Left lung (tissue), 10 donors: ENCODE results near the gene MEPCE. TPM values are rescaled to one million over a fixed set of nuclear protein-coding genes. Genes with fewer than 3 reads are reported as not detected.

Experiments
- ATAC-seq: fragments of 200-7000 bp; cut with Tn5 transposase; one replicate; pipeline ENCODE4 v1.9.1; 2020; ENCODE audit warnings: moderate library complexity
- DNase-seq, 4 donors: peaks; one replicate each; pipeline ENCODE4 v3.0.0-alpha.2; 2013 to 2020
- H3K27ac ChIP-seq, 2 donors: fragments of 200-600 bp; sonication (generic) in 1 of 2; one replicate each; pipeline versions ENCODE4 v1.5.0 to v1.8.0; 2020 to 2021
- H3K27me3 ChIP-seq, 2 donors: fragments of 200-600 bp; sonication (generic) in 1 of 2; one replicate each; pipeline versions ENCODE4 v1.5.0 to v1.8.0; 2020 to 2021
- H3K36me3 ChIP-seq, 2 donors: fragments of 200-600 bp; sonication (generic) in 1 of 2; one replicate each; pipeline versions ENCODE4 v1.5.0 to v1.8.0; 2020 to 2021
- H3K4me1 ChIP-seq, 2 donors: fragments of 200-600 bp; one replicate each; pipeline ENCODE4 v1.8.0; 2021
- H3K4me3 ChIP-seq, 2 donors: fragments of 200-600 bp; sonication (generic) in 1 of 2; one replicate each; pipeline versions ENCODE4 v1.5.0 to v1.8.0; 2020 to 2021; ENCODE audit warnings: mild to moderate bottlenecking in 1 of 2
- H3K9me3 ChIP-seq, 2 donors: fragments of 200-600 bp; sonication (generic) in 1 of 2; one replicate each; pipeline versions ENCODE4 v1.5.0 to v1.8.0; 2020 to 2021
- intact Hi-C, 2 donors: fragments of 100-400 bp; cut with DNase I; formaldehyde crosslinking; loops; one replicate each; pipeline versions ENCODE4 v1.11.2 to v1.14.2; 2022
- polyA plus RNA-seq, 6 donors: library from polyadenylated mRNA; unstranded; fragments of 120-200 nt; gene quantifications; one replicate each; pipeline ENCODE4 v1.2.1, GENCODE V29; 2013; ENCODE audit not compliant: insufficient read length in 6 of 6
- total RNA-seq, 2 donors: library from RNA; stranded (reverse); fragmentation: NEBNext Ultra II Directional; extraction: Animal tissue kit (Norgen Biotek cat#: 25700); gene quantifications; one replicate each; pipeline ENCODE4 v1.2.1, GENCODE V29; 2021
- TF ChIP-seq, protein P1 (sequence below), 2 donors: fragments of 200-600 bp; sonication (generic) in 1 of 2; IDR thresholded peaks; one replicate each; pipeline versions ENCODE4 v1.5.0 to v1.8.0; 2021; ENCODE audit warnings: antibody characterized with exemption in 2 of 2
- donor health status: DM: no; HTN: yes; CAD: no.
- donor health status: DM: no; HTN: no; CAD: no.

The MEPCE gene
- total and polyA plus RNA-seq, 8 donors: 25.0 to 49.3 (median 42.6) TPM

DNA sequence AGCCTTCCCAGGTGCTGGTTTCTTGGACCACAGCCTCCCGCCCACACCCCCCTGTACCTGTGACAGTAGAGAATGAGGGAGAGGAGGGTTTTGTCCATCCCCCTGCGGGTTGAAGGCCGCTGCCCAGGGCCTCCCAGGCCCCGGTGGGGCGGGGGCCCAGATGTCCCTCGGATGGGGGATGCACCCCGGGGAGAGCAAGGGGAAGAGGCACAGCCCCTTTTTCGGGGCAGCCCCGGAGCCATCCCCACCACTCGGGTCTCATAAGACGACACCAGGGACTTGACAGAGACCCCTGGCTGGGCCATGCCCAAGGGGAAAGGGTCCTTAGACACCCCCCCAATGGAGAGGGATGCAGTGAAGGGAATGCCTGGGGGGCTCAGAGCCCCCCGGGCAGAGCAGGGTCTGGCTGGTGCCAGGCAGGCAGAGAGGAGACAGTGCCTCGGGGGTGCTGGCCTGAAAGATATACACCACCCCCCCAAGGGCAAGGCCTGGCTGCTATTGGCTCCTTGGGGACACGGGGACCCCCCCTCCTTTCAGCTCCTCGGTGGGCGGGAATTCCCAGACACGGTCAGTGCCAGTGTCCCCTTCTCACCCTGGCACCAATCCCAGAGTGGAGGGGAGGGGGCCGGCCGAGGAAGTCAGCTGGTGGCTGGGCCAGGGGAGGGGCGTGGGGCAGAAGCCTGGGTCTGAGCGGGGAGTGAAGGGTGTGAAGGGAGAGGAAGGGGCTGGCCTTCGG is 38.2 kb downstream of the MEPCE start:
- no peaks in the 10 kb centered on the region for H3K27me3 ChIP-seq
- TF ChIP-seq, protein P1, sequence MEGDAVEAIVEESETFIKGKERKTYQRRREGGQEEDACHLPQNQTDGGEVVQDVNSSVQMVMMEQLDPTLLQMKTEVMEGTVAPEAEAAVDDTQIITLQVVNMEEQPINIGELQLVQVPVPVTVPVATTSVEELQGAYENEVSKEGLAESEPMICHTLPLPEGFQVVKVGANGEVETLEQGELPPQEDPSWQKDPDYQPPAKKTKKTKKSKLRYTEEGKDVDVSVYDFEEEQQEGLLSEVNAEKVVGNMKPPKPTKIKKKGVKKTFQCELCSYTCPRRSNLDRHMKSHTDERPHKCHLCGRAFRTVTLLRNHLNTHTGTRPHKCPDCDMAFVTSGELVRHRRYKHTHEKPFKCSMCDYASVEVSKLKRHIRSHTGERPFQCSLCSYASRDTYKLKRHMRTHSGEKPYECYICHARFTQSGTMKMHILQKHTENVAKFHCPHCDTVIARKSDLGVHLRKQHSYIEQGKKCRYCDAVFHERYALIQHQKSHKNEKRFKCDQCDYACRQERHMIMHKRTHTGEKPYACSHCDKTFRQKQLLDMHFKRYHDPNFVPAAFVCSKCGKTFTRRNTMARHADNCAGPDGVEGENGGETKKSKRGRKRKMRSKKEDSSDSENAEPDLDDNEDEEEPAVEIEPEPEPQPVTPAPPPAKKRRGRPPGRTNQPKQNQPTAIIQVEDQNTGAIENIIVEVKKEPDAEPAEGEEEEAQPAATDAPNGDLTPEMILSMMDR (IDR thresholded peaks at IDR 0.05): no peak
- DNase-seq (peak in 1 of 4 donors; percentile 77), ATAC-seq (no peak)
- no peaks in the 10 kb centered on the region for H3K9me3 ChIP-seq
- peaks cover 1 to 37% of the 10 kb centered on the region in 2 donors for H3K4me1 ChIP-seq
- peaks cover 0 to 67% of the 10 kb centered on the region in 2 donors for H3K36me3 ChIP-seq
- no peak overlapping the region for H3K4me3 ChIP-seq
- intact Hi-C loops: no loop called here
- H3K27ac ChIP-seq: no peak overlapping the region

DNA sequence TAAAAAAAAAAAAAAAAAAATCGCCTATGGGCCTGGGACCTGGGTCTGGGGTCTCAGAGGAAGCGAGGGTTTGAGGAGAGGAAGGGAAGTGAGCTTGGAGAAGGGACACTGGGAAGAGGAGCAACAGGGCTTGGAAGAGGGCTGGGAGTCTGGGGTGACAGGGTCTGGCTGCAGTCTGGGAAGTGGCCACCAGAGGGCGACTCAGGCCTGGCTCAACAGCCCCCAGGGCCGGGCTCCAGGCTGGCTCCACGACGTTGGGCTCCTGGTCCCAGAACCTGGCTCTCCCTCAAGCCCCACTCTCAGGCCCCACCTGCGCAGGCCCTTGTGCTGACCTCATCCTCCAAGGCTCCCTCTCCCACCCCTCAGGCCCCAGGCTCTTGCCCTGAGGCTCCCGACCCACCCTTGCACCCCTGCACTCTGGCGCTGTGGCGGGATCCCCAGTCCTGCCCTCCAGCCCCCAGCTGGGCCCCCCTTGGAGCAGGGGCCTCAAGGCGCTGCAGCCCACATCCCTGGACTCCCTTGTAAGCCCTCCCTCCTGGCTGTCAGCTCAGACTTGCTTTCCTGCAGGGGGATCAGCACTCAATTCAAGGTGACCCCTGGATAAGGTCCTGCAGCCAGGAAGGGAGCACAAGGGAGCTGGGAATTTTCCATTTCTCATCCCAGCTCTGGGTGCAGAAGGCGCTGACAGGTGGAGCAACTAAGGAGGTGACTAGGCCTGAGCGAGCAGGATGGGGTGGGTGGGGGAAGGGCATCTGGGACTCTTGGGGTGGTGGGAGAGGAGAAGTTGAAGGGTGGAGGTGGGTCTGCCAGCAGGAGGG is 39.8 kb downstream of the MEPCE start:
- ATAC-seq (peak; percentile 81), DNase-seq (peak; percentile 74 to 98 (median 88))
- no peaks in the 10 kb centered on the region for H3K9me3 ChIP-seq
- no peak overlapping the region for H3K4me3 ChIP-seq
- no peaks in the 10 kb centered on the region for H3K27me3 ChIP-seq
- H3K4me1 ChIP-seq: peaks cover 6 to 53% of the 10 kb centered on the region in 2 donors
- H3K27ac ChIP-seq: no peak overlapping the region
- intact Hi-C loops: loop anchor here (5.0 to 10.0 kb wide), 2 partner anchors 88 to 215 kb away; no protein-coding TSS in a partner anchor
- TF ChIP-seq, protein P1 (IDR thresholded peaks at IDR 0.05): peak; percentile 93 to 98
- H3K36me3 ChIP-seq: peaks cover 0 to 76% of the 10 kb centered on the region in 2 donors

DNA sequence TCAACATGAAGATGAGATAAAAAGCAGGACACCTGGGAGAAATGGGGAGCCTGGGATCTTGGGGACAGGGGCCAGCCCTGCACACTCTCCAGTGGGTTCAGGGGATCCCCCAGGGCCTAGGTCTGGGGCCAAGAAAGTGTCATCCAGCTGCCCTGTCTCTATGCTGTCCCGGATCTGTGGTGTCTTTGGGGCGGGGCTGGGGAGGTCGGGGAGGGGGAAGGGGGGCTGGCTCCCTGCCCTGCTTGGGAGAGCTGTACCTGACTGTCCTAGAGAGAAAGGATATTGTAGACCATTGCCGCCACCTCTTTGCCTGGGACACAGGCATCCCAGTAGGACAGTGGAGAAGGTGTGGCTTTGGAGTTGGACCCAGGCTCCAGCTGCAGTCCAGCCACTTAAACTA is 41.4 kb downstream of the MEPCE start:
- H3K4me3 ChIP-seq: no peak overlapping the region
- H3K9me3 ChIP-seq: no peaks in the 10 kb centered on the region
- no peaks in the 10 kb centered on the region for H3K27me3 ChIP-seq
- DNase-seq (no peak), ATAC-seq (no peak)
- peak overlapping the region in 1 of 2 donors; percentile 3 for H3K27ac ChIP-seq
- peaks cover 10 to 60% of the 10 kb centered on the region in 2 donors for H3K4me1 ChIP-seq
- H3K36me3 ChIP-seq: peaks cover 0 to 75% of the 10 kb centered on the region in 2 donors
- intact Hi-C loops: loop anchor here (5.0 to 10.0 kb wide), 2 partner anchors 86 to 214 kb away; no protein-coding TSS in a partner anchor
- TF ChIP-seq, protein P1 (IDR thresholded peaks at IDR 0.05): no peak

DNA sequence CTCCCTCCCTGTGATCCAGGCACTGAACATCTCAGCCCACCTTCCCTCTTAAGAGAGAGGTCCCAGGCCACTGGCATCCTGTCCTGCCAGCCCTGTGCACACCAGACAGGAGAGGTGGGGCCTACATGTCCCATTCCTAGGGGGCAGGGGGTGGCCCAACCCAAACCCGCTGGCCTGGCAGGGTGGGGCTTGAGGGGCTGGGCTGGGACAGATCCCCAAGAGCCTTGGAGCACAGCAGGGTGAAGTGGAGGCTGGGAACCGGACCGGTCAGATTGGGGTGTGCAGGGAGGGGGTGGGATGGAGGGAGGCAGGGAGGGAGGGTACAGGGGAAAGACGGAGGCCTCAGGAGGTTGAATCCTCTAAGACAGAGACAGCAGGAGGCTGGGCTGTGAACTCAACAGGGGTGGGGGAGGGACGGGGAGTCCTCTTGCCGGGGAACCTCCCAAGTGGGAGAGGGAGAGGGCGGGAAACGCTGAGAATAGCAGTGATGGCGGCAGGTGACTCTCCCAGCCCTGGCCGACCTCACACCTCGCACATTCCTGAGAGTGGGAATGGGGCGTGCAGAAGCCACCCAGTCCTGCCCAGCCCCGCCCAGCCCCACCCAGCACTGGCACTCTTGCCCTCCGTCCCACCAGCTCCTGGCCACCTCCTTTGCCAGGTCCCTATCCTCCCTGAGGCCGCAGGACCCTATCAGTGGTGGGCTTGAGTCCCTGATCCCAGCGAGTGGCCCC is 42.7 kb downstream of the MEPCE start:
- peak overlapping the region in 1 of 2 donors; percentile 16 for H3K4me3 ChIP-seq
- intact Hi-C loops: loop anchor here (5.0 to 10.0 kb wide), 2 partner anchors 85 to 213 kb away; no protein-coding TSS in a partner anchor
- peaks cover 21 to 62% of the 10 kb centered on the region in 2 donors for H3K4me1 ChIP-seq
- no peaks in the 10 kb centered on the region for H3K9me3 ChIP-seq
- DNase-seq (peak in 1 of 4 donors; percentile 56), ATAC-seq (peak; percentile 56)
- H3K27ac ChIP-seq: peak overlapping the region; percentile 48 to 66
- H3K27me3 ChIP-seq: no peaks in the 10 kb centered on the region
- TF ChIP-seq, protein P1 (IDR thresholded peaks at IDR 0.05): no peak
- peaks cover 0 to 67% of the 10 kb centered on the region in 2 donors for H3K36me3 ChIP-seq
